Measurements from ENCODE around the gene NFIB.

GRCh38 chr9:14119694-14120514, 194.0 kb downstream of the NFIB start:
- no peak for TF ChIP-seq CTCF (conservative IDR thresholded peaks at IDR 0.05 in 1 of 2, IDR thresholded peaks at IDR 0.05 in 1 of 2; ENCODE audit: low read depth in 1 of 2, low read length in 2 of 2)
- no peak for TF ChIP-seq EZH2 (IDR thresholded peaks at IDR 0.05; ENCODE audit: low read length, missing control alignments)
